GM18909 (cell line): Measurements from ENCODE around the gene HIGD1A.

Experiments
- ATAC-seq: cut with Tn5 transposase; IDR thresholded peaks from one replicate; pipeline ENCODE4 v1.9.1; 2021; ENCODE audit warnings: mild to moderate bottlenecking; ENCODE audit not compliant: unreplicated experiment, poor library complexity

HIGD1A gene

GRCh38 chr3:42742259-42742658, 62.0 kb downstream of the HIGD1A start:
- no peak for ATAC-seq

- no peak for ATAC-seq
These were observed 62.5 kb downstream of the HIGD1A start for GRCh38 chr3:42741796-42742195.

- ATAC-seq, result no peak
These were observed 64.7 kb downstream of the HIGD1A start for GRCh38 chr3:42739401-42740158.

- no peak for ATAC-seq
These were observed 67.8 kb downstream of the HIGD1A start for GRCh38 chr3:42736531-42736930.

DNA sequence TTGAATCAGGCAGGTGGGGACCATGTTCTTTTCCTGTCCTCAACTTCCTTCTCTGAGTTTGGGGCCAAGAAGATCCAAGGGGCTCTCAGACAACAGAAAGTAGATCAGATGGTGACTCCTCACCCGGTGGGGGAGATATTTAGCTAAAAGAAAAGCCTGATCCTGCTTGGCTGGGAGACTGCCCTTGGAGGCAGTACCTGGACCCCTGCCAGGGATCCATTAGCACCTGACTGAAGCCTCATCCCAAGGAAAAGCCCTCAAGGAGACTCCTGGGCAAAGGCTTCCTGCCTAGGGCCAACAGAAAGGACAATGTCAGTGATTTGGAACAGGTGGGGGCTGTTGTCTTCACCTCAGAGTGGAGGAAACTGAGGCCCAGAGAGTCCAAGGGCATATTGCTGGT, 68.2 kb downstream of the HIGD1A start:
- ATAC-seq, result no peak

DNA sequence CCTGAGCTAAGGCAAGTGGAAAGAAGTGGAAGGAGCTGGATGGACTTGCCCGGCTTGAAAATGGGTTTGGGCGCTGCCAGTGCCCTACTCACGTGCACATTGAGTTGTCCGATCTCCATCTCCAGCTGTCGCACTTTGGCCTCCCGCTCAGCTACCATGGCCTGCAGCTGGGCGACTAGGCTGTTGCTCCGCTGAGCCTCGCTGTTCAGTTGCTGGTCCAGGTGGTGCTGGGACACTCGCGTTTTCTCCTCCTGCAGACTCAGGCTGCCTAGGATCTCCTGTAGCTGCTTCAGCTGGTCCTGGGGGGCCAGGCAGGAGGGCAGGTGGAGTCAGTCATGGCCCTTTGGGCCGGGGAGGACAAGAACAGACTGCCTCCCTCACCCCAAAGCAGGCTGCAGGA, 68.7 kb downstream of the HIGD1A start:
- no peak for ATAC-seq

DNA sequence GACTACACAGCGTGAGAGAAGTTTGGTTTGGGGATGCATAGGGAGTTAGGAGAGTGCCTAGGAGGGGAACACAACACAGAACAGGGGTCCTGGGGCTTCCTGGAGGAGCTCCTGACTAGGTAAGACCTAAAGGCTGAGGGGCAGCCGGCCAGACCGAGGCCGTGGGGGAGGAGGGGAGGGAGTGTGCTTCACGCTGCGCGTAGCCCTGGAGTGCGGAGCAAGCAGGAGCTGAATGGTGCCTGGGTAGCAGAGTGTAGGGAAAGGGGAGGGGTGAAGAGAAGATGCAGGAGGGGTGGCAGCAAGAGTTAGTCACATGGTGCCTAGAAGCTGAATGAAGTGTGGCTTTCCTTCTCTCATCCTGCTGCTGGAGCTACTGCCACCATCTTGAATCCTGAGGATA, 69.3 kb downstream of the HIGD1A start:
- no peak for ATAC-seq

DNA sequence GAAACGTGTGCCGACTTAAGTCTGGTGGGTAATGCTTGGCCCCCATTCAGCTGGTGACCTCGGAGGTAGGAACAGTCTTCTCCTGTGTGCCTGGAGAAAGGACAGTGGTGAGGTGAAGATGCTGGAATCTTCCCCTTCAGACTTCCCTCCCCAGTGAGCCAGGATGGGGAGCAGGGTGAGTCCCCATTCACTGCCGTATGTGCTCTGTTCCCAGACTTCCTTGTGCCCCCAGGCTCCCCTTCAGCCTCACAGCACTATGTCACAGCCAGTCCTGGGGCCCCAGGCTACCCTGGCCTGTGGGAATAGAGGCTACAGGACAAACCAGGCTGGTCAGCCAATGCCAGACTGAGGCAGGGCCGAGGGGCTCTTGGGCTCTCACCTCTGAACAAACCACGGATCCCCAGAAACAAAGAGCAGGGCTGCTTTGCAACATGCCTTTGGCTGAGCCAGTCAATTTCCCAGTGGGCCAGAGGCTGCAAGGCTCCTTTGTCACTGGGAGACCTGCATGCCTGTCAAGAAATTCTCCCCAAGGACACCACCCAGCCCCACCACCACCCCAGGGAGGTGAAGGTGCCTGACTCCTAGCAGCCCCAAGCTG, 69.9 kb downstream of the HIGD1A start:
- no peak for ATAC-seq

DNA sequence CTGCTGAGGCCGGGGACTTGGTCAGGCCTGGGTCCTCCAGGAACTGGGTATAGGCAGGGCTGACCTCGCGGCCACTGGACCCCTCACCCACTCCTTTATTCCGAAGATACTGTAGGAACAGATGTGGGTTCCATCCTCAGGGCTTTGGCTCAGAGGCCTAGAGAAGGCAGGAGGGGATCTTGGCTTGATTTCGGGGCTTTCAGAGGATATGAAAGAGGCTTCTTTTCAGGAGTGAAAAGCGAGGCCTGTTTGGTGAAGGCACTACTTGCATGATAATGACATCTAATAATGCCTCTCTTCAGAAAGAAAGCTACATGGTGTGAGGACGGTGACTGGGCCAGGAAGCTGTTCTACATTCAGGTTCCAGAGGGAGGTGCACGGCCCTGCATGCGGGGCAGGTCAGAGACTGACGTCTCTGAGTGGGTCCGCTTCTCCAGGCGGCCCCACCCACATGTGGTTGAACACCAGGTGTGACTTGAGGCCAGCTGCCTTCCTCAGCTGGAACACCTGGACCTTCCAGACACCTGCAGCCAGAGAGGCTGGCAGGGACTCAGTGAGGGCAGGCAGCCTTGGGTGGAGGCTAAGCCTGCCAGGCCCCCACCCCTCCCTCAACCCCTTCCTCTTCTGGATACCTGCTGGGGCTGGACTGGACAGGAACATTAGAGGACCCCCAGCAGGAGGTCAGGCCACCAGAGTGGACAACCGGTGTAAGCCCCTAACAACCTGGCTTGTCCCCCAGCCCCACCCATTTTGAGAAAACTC, 70.6 kb downstream of the HIGD1A start:
- ATAC-seq, result no peak
